ENCODE measurements around the gene KRTAP5-11.
"Not testable (repeated sequence)": the region's sequence is repeated elsewhere in the genome, so short reads cannot be mapped to it uniquely, and the experiment has no call there.

The KRTAP5-11 gene

GRCh38 chr11:71554996-71555395, 27.7 kb downstream of the KRTAP5-11 start:
- FAIRE-seq = no peak

- no peak for FAIRE-seq
Measured at GRCh38 chr11:71551711-71552110, 31.0 kb downstream of the KRTAP5-11 start.

DNA sequence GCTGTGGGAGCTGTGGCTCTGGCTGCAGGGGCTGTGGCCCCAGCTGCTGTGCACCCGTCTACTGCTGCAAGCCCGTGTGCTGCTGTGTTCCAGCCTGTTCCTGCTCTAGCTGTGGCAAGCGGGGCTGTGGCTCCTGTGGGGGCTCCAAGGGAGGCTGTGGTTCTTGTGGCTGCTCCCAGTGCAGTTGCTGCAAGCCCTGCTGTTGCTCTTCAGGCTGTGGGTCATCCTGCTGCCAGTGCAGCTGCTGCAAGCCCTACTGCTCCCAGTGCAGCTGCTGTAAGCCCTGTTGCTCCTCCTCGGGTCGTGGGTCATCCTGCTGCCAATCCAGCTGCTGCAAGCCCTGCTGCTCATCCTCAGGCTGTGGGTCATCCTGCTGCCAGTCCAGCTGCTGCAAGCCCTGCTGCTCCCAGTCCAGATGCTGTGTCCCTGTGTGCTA, 33.9 kb downstream of the KRTAP5-11 start:
- FAIRE-seq = no peak

DNA sequence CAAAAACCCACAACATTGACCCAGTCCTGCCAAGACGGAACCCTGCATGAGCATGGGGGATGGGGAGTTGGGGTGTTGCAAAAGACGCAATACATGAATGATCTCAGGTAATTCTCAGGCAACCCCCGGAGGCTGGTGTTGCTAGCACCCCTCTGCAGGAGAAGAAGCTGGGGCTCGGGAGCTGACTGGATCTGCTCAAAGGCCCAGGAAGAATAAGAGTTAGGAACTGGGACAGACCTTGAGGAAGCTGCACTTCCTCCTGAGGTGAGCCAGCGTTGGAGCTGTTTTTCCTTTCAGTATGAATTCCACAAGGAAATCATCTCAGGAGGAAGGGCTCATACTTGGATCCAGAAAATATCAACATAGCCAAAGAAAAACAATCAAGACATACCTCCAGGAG, 34.6 kb downstream of the KRTAP5-11 start, which contains the start of gene KRTAP5-9:
Gene KRTAP5-9 (plus strand): TSS at position 301 of the 400 bp plus-strand sequence. CDS start 238 bp downstream, outside the sequence.
- no peak for FAIRE-seq

DNA sequence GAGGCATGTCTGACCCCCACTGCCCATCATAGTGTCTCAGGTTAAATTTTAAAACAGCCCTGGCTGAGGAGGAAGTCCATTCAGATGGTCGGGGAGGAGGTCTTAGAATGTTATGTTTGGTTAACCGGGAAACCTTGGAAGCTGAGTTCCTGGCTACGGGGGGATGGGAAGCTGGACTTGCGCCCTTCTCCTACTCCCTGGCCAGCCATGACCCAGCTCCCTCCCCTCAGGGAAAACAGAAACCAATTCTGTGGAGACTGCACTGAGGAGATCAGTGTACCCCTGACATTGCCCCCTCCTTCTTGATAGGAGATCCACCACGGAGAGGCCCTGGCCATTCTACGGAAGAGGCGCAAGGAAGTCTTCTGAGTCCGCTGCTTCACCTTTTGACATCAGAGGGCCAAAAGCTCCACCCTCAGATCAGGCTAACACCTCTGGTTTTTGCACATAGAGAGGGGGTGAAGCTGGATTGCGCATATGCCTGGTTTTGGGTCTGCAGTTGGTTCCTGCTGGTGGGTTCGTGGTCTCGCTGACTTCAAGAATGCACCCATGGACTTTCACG, 37.2 kb downstream of the KRTAP5-11 start:
- FAIRE-seq = no peak

- no peak for FAIRE-seq
Measured at GRCh38 chr11:71544525-71545214, 38.0 kb downstream of the KRTAP5-11 start.

DNA sequence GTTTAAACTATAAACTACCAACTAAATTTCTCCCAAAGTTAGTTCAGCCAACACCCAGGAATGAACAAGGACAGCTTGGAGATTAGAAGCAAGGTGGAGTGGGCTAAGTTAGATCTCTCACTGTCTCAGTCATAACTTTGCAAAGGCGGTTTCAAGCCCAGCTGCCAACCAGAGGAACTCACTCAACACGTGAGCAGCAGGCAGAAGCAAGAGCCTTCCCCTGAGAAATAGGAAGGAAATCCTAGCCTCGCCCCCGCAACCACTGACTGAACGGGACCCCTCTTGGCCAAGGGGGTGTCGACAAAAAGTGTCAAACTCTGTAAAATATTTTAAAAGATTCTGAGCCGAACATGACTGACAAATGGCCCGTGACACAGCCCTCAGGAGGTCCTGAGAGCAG, 38.8 kb downstream of the KRTAP5-11 start:
- FAIRE-seq = no peak

GRCh38 chr11:71542879-71543777, 39.5 kb downstream of the KRTAP5-11 start:
- FAIRE-seq = no peak

DNA sequence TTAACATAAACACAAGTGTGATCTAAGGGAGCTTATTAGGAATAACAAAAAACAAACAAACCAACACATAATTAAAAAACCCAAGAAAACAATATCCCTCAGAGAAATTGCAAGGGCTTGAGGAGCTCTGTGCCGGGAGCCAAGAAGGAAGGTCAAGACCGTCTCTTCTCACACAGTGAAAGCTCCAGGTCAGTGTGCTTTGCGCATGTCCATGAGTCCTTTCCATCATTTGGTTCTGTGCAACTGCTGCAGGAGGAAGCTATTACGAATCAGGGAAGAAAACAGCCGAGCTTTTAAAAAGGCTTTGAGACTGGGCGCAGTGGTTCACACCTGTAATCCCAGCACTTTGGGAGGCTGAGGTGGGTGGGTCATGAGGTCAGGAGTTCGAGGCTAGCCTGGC, 40.3 kb downstream of the KRTAP5-11 start:
- no peak for FAIRE-seq

DNA sequence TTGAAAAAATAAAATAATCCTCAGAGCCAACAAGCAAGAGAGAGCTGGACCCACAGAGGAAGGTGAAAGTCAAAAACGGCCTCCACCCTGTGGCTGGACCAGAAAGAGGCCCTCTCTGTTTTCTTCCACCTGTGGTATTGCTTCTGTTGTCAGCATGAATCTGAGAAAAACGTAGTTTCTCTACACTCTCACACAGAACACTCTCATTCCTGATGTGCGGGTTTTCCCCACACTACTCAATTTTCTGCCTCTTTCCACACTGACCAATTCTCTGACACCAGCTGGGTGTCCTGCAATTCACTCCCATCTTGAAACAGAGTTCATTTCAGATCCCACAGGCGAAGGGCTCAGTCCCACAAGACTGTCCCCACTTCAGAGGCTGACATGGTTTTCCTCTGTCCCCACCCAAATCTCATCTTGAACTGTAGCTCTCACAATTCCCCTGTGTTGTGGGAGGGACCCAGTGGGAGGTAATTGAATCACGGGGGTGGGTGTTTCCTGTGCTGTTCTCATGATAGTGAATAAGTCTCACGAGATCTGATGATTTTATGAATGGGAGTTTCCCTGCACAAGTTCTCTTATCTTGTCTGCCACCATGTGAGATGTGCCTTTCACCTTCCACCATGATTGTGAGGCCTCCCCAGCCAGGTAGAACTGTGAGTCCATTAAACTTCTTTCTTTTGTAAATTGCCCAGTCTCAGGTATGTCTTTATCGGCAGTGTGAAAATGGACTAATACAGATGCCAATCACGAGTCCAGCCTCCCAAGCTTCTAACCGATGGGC, 42.0 kb downstream of the KRTAP5-11 start:
- not testable (repeated sequence) for FAIRE-seq

GRCh38 chr11:71539971-71540370, 42.7 kb downstream of the KRTAP5-11 start:
- FAIRE-seq = not testable (repeated sequence)

DNA sequence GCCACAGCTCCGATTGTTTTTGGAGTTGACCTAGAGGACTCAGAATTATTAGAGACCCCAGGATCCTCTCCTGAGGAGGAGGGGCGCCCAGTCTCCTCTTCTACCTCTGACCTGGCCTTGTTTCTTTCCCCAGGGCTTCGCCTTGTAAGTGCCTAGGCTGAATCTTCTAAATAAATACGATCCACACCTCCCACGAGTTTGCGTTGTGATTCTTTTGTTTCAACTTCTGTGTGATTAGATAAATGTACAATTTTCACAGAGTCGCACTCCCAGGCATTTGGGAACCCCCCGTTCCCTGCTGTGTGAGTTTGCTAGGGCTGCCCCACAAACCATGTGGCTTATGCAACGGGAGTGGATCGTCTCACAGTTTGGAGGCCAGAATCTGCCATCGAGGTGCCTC, 43.7 kb downstream of the KRTAP5-11 start:
- no peak for FAIRE-seq

DNA sequence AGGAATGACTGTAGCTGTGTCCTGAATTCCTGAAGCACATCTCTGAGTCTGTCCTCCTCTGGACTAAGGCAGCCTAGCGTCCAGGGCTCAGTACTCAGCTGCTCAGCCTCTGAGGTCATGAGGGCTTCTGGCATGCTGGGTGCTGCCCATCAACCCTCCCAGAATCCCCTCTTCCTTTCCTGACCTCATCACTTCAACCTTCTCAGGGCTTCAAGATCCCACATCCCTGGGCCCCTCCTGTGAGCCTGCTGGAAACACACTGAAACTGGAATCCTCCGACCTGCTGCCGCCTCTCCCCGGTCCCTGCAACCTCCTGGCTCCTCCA, 44.0 kb downstream of the KRTAP5-11 start:
- no peak for FAIRE-seq

GRCh38 chr11:71537977-71538665, 44.6 kb downstream of the KRTAP5-11 start, which contains the start of gene KRTAP5-8:
TSS of gene KRTAP5-8 (plus strand) at chr11:71538025. CDS start at chr11:71538056, 31 bp downstream.
- not testable (repeated sequence) for FAIRE-seq

DNA sequence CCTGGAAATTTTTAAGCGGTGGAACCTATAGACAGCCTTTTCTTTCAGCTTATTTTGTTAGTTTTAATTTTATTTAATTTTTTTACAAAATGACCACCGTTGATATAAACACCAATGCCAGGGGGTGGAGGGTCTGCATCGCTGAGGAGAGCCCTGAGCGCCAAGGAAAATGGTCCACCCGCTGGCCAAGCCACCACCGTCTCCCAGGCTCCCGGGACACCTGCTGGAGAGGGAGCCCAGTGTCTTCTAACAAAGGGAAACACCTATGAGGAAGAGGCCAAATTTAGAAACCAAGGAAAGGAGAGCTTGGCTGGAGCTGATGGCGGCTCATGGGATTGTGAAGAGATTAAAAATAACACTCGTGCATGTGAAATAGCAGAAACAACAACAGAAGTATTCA, 45.1 kb downstream of the KRTAP5-11 start:
- FAIRE-seq = no peak

DNA sequence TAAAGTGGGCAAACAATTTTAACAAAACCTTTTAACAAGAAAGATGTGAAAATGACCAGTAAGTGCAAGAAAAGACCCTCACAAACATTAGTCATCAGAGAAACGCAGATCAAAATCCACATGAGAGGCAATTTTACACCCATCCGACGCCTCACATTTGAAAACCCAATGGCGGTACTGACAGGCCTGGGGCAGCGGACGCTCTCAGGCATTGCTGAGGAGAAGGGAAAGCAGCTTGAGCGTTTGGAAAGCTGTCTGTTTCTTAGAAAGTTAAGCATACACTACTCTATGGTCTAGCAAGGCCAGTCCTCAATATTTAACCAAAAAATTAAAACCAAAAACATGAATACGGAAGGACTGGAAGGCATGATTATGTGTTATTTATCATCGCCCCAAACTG, 46.9 kb downstream of the KRTAP5-11 start:
- no peak for FAIRE-seq

DNA sequence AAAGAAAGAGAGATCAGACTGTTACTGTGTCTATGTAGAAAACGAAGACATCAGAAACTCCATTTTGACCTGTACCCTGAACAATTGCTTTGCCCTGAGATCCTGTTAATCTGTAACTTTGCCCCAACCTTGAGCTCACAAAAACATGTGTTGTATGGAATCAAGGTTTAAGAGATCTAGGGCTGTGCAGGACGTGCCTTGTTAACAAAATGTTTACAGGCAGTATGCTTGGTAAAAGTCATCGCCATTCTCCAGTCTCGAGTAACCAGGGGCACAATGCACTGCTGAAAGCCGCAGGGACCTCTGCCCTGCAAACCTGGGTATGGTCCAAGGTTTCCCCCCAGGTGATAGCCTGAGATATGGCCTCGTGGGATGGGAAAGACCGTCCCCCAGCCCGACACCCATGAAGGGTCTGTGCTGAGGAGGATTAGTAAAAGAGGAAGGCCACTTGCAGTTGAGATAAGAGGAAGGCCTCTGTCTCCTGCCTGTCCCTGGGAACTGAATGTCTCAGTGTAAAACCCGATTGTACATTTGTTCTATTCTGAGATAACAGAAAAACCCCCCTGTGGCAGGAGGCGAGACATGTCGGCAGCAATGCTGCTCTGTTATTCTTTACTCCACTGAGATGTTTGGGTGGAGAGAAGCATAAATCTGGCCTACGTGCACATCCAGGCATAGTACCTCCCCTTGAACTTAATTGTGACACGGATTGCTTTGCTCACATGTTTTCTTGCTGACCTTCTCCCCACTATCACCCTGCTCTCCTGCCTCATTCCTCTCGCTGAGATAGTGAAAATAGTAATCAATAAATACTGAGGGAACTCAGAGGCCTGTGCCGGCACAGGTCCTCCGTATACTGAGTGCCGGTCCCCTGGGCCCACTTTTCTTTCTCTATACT, 47.7 kb downstream of the KRTAP5-11 start:
- not testable (repeated sequence) for FAIRE-seq

DNA sequence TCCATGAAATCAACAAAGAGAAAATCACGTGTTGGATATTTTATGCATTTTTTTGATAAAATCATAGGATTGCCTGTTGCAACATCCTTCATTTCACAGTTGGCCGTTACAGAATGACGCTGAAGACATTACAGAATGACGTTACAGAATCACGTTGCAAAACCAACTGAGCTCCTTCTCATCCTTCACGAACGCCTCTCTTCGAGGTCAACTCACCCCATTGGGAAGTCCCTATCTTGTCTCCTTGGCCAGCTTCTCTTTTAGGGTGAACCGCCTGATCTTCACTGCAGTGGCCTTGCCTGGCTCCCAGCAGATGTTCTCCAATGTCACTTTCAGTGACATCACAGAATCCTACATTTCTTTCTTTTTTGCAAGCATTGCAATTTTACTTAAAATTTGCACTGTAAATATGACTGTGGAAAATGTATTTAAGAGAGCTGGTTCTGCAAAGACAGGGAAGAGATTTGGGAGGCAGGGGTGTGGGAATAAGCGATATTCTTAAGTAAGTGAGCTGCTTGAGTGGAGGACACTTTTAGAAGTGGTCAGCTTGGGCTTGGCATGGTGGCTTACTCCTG, 50.6 kb downstream of the KRTAP5-11 start:
- no peak for FAIRE-seq
